Measurements from ENCODE around the gene MEIG1.

DNA sequence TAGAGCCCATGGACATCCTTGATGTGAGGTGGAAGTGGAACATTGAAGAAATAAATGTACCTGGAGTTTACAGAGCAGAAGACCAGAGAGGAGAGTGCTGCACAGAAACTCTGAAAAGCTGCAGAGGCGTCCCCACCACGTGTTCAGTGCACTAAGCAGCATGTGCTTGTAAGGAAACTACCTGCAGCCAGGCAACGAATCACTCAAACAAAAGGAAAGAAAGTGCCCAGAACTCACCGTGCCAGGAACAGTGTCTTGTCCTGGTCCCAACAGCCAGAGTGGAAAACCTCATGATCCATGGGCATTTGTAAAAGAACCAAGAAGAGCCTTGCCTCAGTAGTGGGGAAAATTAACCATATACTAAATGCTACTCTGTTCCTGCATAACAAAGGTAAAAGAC is 48.2 kb upstream of the MEIG1 start:
- TF ChIP-seq, protein P1, sequence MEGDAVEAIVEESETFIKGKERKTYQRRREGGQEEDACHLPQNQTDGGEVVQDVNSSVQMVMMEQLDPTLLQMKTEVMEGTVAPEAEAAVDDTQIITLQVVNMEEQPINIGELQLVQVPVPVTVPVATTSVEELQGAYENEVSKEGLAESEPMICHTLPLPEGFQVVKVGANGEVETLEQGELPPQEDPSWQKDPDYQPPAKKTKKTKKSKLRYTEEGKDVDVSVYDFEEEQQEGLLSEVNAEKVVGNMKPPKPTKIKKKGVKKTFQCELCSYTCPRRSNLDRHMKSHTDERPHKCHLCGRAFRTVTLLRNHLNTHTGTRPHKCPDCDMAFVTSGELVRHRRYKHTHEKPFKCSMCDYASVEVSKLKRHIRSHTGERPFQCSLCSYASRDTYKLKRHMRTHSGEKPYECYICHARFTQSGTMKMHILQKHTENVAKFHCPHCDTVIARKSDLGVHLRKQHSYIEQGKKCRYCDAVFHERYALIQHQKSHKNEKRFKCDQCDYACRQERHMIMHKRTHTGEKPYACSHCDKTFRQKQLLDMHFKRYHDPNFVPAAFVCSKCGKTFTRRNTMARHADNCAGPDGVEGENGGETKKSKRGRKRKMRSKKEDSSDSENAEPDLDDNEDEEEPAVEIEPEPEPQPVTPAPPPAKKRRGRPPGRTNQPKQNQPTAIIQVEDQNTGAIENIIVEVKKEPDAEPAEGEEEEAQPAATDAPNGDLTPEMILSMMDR (IDR thresholded peaks at IDR 0.05) = no peak
- TF ChIP-seq POLR2A (IDR thresholded peaks at IDR 0.05) (no peak), POLR2AphosphoS5 (IDR thresholded peaks at IDR 0.05) (no peak)
